Calu3 (cell line): Measurements from ENCODE around the gene CD248. TPM values are rescaled to one million over a fixed set of nuclear protein-coding genes. Genes with fewer than 3 reads are reported as not detected.

Source experiments
- BruUV-seq: library from RNA; stranded (reverse); fragments of 400-500 nt; replicated peaks from 2 replicates; lab custom pipeline; 2021; lab: Mats Ljungman, UMichigan
- CTCF ChIA-PET: fragments of 300-600 bp; sonication (Branson Sonifier 250); formaldehyde crosslinking; loops from one replicate; lab custom pipeline; 2022; ENCODE audit warnings: antibody characterized with exemption; lab: Charles Lee
- DNase-seq: peaks from one replicate; pipeline ENCODE4 v3.0.0; 2022
- H3K27ac Mint-ChIP-seq: one replicate; pipeline ENCODE4 v1.8.0; 2022; ENCODE audit warnings: mixed read lengths; ENCODE audit not compliant: unreplicated experiment
- H3K27me3 Mint-ChIP-seq: one replicate; pipeline ENCODE4 v1.8.0; 2022; ENCODE audit warnings: mixed read lengths; ENCODE audit not compliant: unreplicated experiment
- H3K36me3 Mint-ChIP-seq: one replicate; pipeline ENCODE4 v1.8.0; 2022; ENCODE audit warnings: mild to moderate bottlenecking, moderate library complexity, mixed read lengths; ENCODE audit not compliant: insufficient read depth, unreplicated experiment
- H3K4me1 Mint-ChIP-seq: one replicate; pipeline ENCODE4 v1.8.0; 2022; ENCODE audit warnings: mild to moderate bottlenecking, low read depth, mixed read lengths; ENCODE audit not compliant: unreplicated experiment
- H3K4me3 Mint-ChIP-seq: one replicate; pipeline ENCODE4 v1.8.0; 2022; ENCODE audit warnings: mild to moderate bottlenecking, low read depth, moderate library complexity, mixed read lengths; ENCODE audit not compliant: unreplicated experiment
- H3K9me3 Mint-ChIP-seq: one replicate; pipeline ENCODE4 v1.8.0; 2022; ENCODE audit warnings: low read depth, mixed read lengths; ENCODE audit not compliant: unreplicated experiment
- CTCF ChIP-seq: fragments of 200-600 bp; IDR thresholded peaks from one replicate; pipeline ENCODE4 v1.8.0; 2022; ENCODE audit warnings: antibody characterized with exemption; ENCODE audit not compliant: unreplicated experiment
- intact Hi-C: fragments of 100-400 bp; cut with micrococcal nuclease; formaldehyde crosslinking; loops from one replicate; pipeline ENCODE4 v1.10.0; 2022; ENCODE audit not compliant: unreplicated experiment
- total RNA-seq: library from RNA; stranded (reverse); gene quantifications from 2 replicates; pipeline ENCODE4 v1.2.3, GENCODE V29; 2022

Gene CD248
- total RNA-seq, 1 experiment from 2014 or later, result not detected

- TF ChIP-seq CTCF, result no peak
- intact Hi-C loops, result no loop called here
- Mint-ChIP-seq H3K4me1 (peaks cover 24% of the 10 kb centered on the region), H3K9me3 (no peaks in the 10 kb centered on the region), H3K27me3 (no peaks in the 10 kb centered on the region), H3K27ac (peak within 1 kb of the TSS; percentile 100), H3K4me3 (peak within 1 kb of the TSS; percentile 78), H3K36me3 (peaks cover 45% of the 10 kb centered on the region)
- CTCF ChIA-PET, result interaction anchor here (0.5 to 1.9 kb wide), 3 partner anchors 25 to 65 kb away, joined by 3 to 8 read pairs (median 3); no protein-coding TSS in a partner anchor
- BruUV-seq, result no TSS peak
- DNase-seq, result peak; percentile 89
Observed at GRCh38 chr11:66347425-66348276, 30.8 kb upstream of the CD248 start, which contains the start of gene B4GAT1. B4GAT1 (minus strand) TSS chr11:66347629; CDS start chr11:66347545, 84 bp downstream.

GRCh38 chr11:66346476-66347424 is 29.9 kb upstream of the CD248 start:
- intact Hi-C loops, result no loop called here
- Mint-ChIP-seq H3K9me3 (no peaks in the 10 kb centered on the region), H3K4me1 (peaks cover 24% of the 10 kb centered on the region), H3K36me3 (peaks cover 45% of the 10 kb centered on the region), H3K27ac (no peak overlapping the region), H3K4me3 (peak overlapping the region; percentile 78), H3K27me3 (no peaks in the 10 kb centered on the region)
- no TSS peak for BruUV-seq
- CTCF ChIA-PET, result interaction anchor here (0.5 to 1.9 kb wide), 2 partner anchors 13 to 39 kb away, joined by 6 to 8 read pairs; no protein-coding TSS in a partner anchor
- DNase-seq, result no peak
- no peak for TF ChIP-seq CTCF

GRCh38 chr11:66345316-66345649 is 28.4 kb upstream of the CD248 start:
- Mint-ChIP-seq H3K27ac (peak overlapping the region; percentile 94), H3K9me3 (no peaks in the 10 kb centered on the region), H3K36me3 (peaks cover 45% of the 10 kb centered on the region), H3K4me3 (peak overlapping the region; percentile 91), H3K27me3 (no peaks in the 10 kb centered on the region), H3K4me1 (peaks cover 14% of the 10 kb centered on the region)
- TF ChIP-seq CTCF, result no peak
- intact Hi-C loops, result no loop called here
- no TSS peak for BruUV-seq
- DNase-seq, result no peak
- CTCF ChIA-PET, result interaction anchor here (1.3 kb wide), 1 partner anchor 17 kb away, joined by 3 read pairs; no protein-coding TSS in a partner anchor
